ENCODE results near the gene ITGA11.

- TF ChIP-seq CTCF (IDR thresholded peaks at IDR 0.05) (no peak), POLR2AphosphoS5 (IDR thresholded peaks at IDR 0.05) (no peak), POLR2A (IDR thresholded peaks at IDR 0.05) (no peak)
These were observed 173.3 kb downstream of the ITGA11 start for GRCh38 chr15:68258692-68259091.

Measured in suprapubic skin (tissue), 4 donors.